Measurements from ENCODE around the gene CTXN1.

DNA sequence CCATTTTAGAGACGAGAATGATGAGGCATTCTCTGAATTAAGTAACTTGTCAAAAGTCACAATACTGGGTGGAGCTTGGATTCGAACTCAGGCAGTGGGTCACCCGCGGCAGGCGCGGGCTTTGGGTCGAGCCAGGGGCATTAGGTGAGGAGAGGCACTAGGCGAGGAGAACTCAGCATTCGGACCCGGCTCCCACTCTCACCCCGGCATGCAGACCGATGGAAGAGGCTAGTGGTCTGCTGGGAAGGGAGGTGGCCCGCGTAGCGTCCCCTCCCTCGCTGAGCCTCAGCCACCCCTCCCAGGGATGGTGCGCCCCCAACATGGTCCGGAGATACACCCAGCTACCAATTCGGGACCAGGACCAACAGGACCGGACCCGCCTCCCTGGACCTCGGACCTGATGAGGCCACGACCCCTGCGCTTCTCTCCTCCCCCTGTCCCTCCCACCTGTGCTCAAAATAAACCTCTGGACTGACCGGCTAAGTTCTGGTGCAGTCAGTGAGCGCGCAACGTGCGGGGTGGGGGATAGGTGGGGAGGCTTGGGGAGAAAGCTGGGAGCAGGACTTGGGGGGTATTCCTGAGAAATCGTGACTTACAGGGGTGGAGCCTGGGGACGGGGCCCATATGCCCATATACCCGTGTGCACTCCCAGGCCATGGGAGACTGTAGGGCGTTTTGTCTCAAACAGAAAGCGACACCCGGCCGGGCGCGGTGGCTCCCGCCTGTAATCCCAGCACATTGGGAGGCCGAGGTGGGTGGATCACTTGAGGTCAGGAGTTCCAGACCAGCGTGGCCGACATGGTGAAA lies 7.1 kb downstream of the CTXN1 start:
- TF ChIP-seq, protein P1, sequence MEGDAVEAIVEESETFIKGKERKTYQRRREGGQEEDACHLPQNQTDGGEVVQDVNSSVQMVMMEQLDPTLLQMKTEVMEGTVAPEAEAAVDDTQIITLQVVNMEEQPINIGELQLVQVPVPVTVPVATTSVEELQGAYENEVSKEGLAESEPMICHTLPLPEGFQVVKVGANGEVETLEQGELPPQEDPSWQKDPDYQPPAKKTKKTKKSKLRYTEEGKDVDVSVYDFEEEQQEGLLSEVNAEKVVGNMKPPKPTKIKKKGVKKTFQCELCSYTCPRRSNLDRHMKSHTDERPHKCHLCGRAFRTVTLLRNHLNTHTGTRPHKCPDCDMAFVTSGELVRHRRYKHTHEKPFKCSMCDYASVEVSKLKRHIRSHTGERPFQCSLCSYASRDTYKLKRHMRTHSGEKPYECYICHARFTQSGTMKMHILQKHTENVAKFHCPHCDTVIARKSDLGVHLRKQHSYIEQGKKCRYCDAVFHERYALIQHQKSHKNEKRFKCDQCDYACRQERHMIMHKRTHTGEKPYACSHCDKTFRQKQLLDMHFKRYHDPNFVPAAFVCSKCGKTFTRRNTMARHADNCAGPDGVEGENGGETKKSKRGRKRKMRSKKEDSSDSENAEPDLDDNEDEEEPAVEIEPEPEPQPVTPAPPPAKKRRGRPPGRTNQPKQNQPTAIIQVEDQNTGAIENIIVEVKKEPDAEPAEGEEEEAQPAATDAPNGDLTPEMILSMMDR (IDR thresholded peaks at IDR 0.05; ENCODE audit: low read depth, low read length): no peak
- TF ChIP-seq EZH2phosphoT487 (IDR thresholded peaks at IDR 0.05; ENCODE audit: low read depth): no peak

Data from OCI-LY3 (cell line).